Measurements from ENCODE around the gene EIF6.

Gene EIF6

GRCh38 chr20:35312318-35312717, 27.7 kb upstream of the EIF6 start:
- DNase-seq (ENCODE audit: low spot score) = no peak

GRCh38 chr20:35311822-35312221, 27.2 kb upstream of the EIF6 start:
- no peak for DNase-seq (ENCODE audit: low spot score)

GRCh38 chr20:35311409-35311808, 26.8 kb upstream of the EIF6 start:
- no peak for DNase-seq (ENCODE audit: low spot score)

GRCh38 chr20:35307666-35308653, 23.4 kb upstream of the EIF6 start:
- DNase-seq (ENCODE audit: low spot score) = no peak

GRCh38 chr20:35306931-35307517, 22.5 kb upstream of the EIF6 start:
- DNase-seq (ENCODE audit: low spot score) = peak; percentile 78

GRCh38 chr20:35305682-35306556, 21.3 kb upstream of the EIF6 start:
- no peak for DNase-seq (ENCODE audit: low spot score)

GRCh38 chr20:35304956-35305355, 20.4 kb upstream of the EIF6 start:
- DNase-seq (ENCODE audit: low spot score) = no peak

- peak; percentile 90 for DNase-seq (ENCODE audit: low spot score)
Observed at GRCh38 chr20:35303735-35304491, 19.3 kb upstream of the EIF6 start.

- no peak for DNase-seq (ENCODE audit: low spot score)
Observed at GRCh38 chr20:35303382-35303734, 18.8 kb upstream of the EIF6 start.

GRCh38 chr20:35302421-35303335, 18.1 kb upstream of the EIF6 start:
- no peak for DNase-seq (ENCODE audit: low spot score)

GRCh38 chr20:35301426-35301825, 16.9 kb upstream of the EIF6 start:
- no peak for DNase-seq (ENCODE audit: low spot score)

GRCh38 chr20:35300469-35301262, 16.1 kb upstream of the EIF6 start:
- no peak for DNase-seq (ENCODE audit: low spot score)

GRCh38 chr20:35299780-35300179, 15.2 kb upstream of the EIF6 start:
- no peak for DNase-seq (ENCODE audit: low spot score)

- DNase-seq (ENCODE audit: low spot score) = no peak
Observed at GRCh38 chr20:35298264-35298663, 13.7 kb upstream of the EIF6 start.

- no peak for DNase-seq (ENCODE audit: low spot score)
Observed at GRCh38 chr20:35297740-35298139, 13.2 kb upstream of the EIF6 start.

- no peak for DNase-seq (ENCODE audit: low spot score)
Observed at GRCh38 chr20:35297155-35297554, 12.6 kb upstream of the EIF6 start.

- no peak for DNase-seq (ENCODE audit: low spot score)
Observed at GRCh38 chr20:35296101-35296554, 11.6 kb upstream of the EIF6 start.

- no peak for DNase-seq (ENCODE audit: low spot score)
Observed at GRCh38 chr20:35295674-35296073, 11.1 kb upstream of the EIF6 start.

GRCh38 chr20:35295058-35295457, 10.5 kb upstream of the EIF6 start:
- DNase-seq (ENCODE audit: low spot score) = no peak

GRCh38 chr20:35294293-35294685, 9.7 kb upstream of the EIF6 start:
- DNase-seq (ENCODE audit: low spot score) = no peak

Data from iPS-NIHi11 (cell line).